Stomach (tissue), 9 donors: ENCODE measurements around the gene TAF4. TPM values are rescaled to one million over a fixed set of nuclear protein-coding genes. Genes with fewer than 3 reads are reported as not detected.

Source experiments
- DNase-seq, 2 donors: peaks; one replicate each; pipeline versions ENCODE4 v3.0.0 to v3.0.0-alpha.2; 2013 to 2019
- H3K27ac ChIP-seq, 5 donors: fragments of 200-600 bp in 4 of 5; sonication (generic) in 4 of 5; one replicate each; pipeline ENCODE4 v1.5.1; 2013 to 2019; ENCODE audit warnings: mild to moderate bottlenecking in 1 of 5, moderate library complexity in 1 of 5
- H3K27me3 ChIP-seq, 3 donors: fragments of 200-600 bp; sonication (generic); one replicate each; pipeline ENCODE4 v1.5.1; 2017 to 2019; ENCODE audit warnings: mixed run types in 1 of 3
- H3K36me3 ChIP-seq, 4 donors: fragments of 200-600 bp; sonication (generic); 1 replicate in 3 of 4; 2 replicates in 1 of 4; pipeline ENCODE4 v1.5.1; 2016 to 2019
- H3K4me1 ChIP-seq, 4 donors: fragments of 200-600 bp; sonication (generic); one replicate each; pipeline ENCODE4 v1.5.1; 2016 to 2019
- H3K4me3 ChIP-seq, 4 donors: fragments of 200-600 bp; sonication (generic) in 3 of 4; one replicate each; pipeline ENCODE4 v1.5.1; 2016 to 2019; ENCODE audit warnings: mild to moderate bottlenecking in 1 of 4
- H3K9me3 ChIP-seq, 4 donors: fragments of 200-600 bp; sonication (generic); one replicate each; pipeline ENCODE4 v1.5.1; 2016 to 2019
- CTCF ChIP-seq, 7 experiments: fragments of 450-650 bp in 4 of 7; fragments of 200-600 bp in 3 of 7; sonication (generic) in 3 of 7; IDR thresholded peaks; one replicate each; pipeline ENCODE4 v1.5.1; 2016 to 2019; ENCODE audit warnings: antibody characterized with exemption in 7 of 7, control low read depth in 2 of 7, mild to moderate bottlenecking in 1 of 7
- EP300 ChIP-seq: sonication (generic); formaldehyde crosslinking; IDR thresholded peaks from one replicate; pipeline ENCODE4 v1.6.1; 2017; ENCODE audit warnings: antibody characterized with exemption
- POLR2A ChIP-seq, 4 donors: fragments of 450-650 bp; IDR thresholded peaks; one replicate each; pipeline ENCODE4 v1.6.1; 2016; ENCODE audit warnings: antibody characterized with exemption in 4 of 4, control low read depth in 2 of 4, mild to moderate bottlenecking in 1 of 4, moderate library complexity in 1 of 4
- POLR2AphosphoS5 ChIP-seq, 3 donors: sonication (generic); formaldehyde crosslinking; IDR thresholded peaks; one replicate each; pipeline ENCODE4 v1.6.1; 2016; ENCODE audit warnings: antibody characterized with exemption in 3 of 3
- WGBS, 5 donors: extraction: QIAGEN DNeasy Blood & Tissue Kit in 3 of 5; methylation state at CpG; one replicate each; pipeline versions ENCODE4 v1.1.5 to v1.1.7; 2013 to 2018; 5-methylcytosine and 5-hydroxymethylcytosine counted together
- intact Hi-C: fragments of 100-400 bp; cut with DNase I; formaldehyde crosslinking; loops from one replicate; pipeline ENCODE4 v1.15.1; 2023; ENCODE audit warnings: low total_unique reads
- polyA plus RNA-seq, 3 donors: library from polyadenylated mRNA; stranded (reverse); fragments of 200-250 nt; gene quantifications; one replicate each; pipeline ENCODE4 v1.2.3, GENCODE V29; 2013
- total RNA-seq, 5 donors: library from RNA; depleted of rRNA; stranded (reverse); fragments of >200 nt; gene quantifications; one replicate each; pipeline versions ENCODE4 v1.1.0 to v1.2.3, GENCODE V29; 2014 to 2016
- donor health status: healthy with polysubstance abuse.
- donor health status: Bipolar disorder and iron deficiency.
- donor health status: healthy.

Gene TAF4
- total and polyA plus RNA-seq, 8 donors = 3.2 to 33.9 (median 11.2) TPM

DNA sequence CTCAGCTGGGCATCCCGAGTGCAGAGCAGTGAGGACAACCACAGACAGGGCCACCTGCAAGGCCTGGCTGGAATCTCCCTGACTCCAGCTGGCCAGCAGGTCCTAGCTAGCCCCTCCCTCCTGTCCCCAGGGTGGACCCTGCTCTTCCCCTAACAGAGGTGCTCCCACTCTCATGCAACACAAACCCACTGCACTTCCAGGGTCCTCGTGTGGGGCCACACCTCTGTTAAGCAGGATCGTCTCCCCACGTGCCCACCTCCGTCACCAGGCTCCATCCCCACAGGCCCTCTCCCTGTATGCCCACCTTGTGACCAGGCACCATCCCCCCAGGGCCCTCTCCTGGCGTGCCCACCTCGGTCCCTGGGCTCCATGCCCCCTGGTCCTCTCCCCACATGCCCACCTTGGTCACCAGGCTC lies 17.3 kb downstream of the TAF4 start:
- Histone ChIP-seq H3K4me3 (no peak overlapping the region), H3K9me3 (no peaks in the 10 kb centered on the region), H3K27ac (no peak overlapping the region), H3K4me1 (peaks cover 0 to 42% (median 22%) of the 10 kb centered on the region in 4 donors), H3K27me3 (no peaks in the 10 kb centered on the region), H3K36me3 (peaks cover 0 to 7% (median 5%) of the 10 kb centered on the region in 4 donors)
- TF ChIP-seq EP300 = no peak
- TF ChIP-seq CTCF (IDR thresholded peaks at IDR 0.05) = no peak
- TF ChIP-seq POLR2A (IDR thresholded peaks at IDR 0.05) = no peak
- no peak for TF ChIP-seq POLR2AphosphoS5 (IDR thresholded peaks at IDR 0.05)
- intact Hi-C loops = no loop called here
- DNase-seq = no peak
- WGBS, 5 donors = 86 to 93% (median 92%) methylated on average over 6 to 7 of the region's 7 CpGs

- no peak for DNase-seq
- WGBS, 5 donors = 91 to 96% (median 95%) methylated on average over 23 to 24 of the region's 24 CpGs
- TF ChIP-seq POLR2AphosphoS5 (IDR thresholded peaks at IDR 0.05) = no peak
- no peak for TF ChIP-seq CTCF (IDR thresholded peaks at IDR 0.05)
- TF ChIP-seq EP300 = no peak
- TF ChIP-seq POLR2A (IDR thresholded peaks at IDR 0.05) = no peak
These were observed 17.9 kb downstream of the TAF4 start for GRCh38 chr20:62047666-62048345.

DNA sequence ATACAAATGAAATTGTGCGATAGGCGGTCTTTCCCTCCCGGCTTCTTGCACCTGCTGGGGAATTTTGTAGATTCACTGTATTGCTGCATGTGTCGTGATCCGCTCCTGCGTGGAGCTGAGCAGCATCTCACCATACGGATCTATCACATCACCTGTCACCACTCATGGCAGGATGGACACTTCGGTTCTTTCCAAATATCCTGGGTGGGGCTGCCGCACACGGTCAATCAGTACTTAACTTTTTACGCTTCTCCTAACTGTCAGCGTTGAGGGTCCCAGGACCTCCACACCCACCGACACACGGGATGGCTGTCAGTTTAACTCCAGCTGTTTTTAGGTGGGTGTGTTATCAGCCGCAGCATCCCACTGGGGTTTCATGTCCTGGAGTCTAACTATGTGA lies 19.2 kb downstream of the TAF4 start:
- Histone ChIP-seq H3K4me3 (no peak overlapping the region), H3K4me1 (peaks cover 0 to 32% (median 15%) of the 10 kb centered on the region in 4 donors), H3K27me3 (no peaks in the 10 kb centered on the region), H3K9me3 (no peaks in the 10 kb centered on the region), H3K36me3 (no peaks in the 10 kb centered on the region), H3K27ac (no peak overlapping the region)
- 91 to 95% (median 94%) methylated on average over 15 of the region's 15 CpGs for WGBS, 5 donors
- intact Hi-C loops = no loop called here
- no peak for TF ChIP-seq EP300
- no peak for TF ChIP-seq CTCF (IDR thresholded peaks at IDR 0.05)
- TF ChIP-seq POLR2A (IDR thresholded peaks at IDR 0.05) = no peak
- TF ChIP-seq POLR2AphosphoS5 (IDR thresholded peaks at IDR 0.05) = no peak
- no peak for DNase-seq

More at GRCh38 chr20:62047666-62048345, 17.9 kb downstream of the TAF4 start:
- Histone ChIP-seq H3K27ac (no peak overlapping the region), H3K4me1 (peaks cover 0 to 45% (median 22%) of the 10 kb centered on the region in 4 donors), H3K27me3 (no peaks in the 10 kb centered on the region), H3K36me3 (peaks cover 0 to 1% (median 0%) of the 10 kb centered on the region in 4 donors), H3K4me3 (no peak overlapping the region), H3K9me3 (no peaks in the 10 kb centered on the region)
- intact Hi-C loops = no loop called here

DNA sequence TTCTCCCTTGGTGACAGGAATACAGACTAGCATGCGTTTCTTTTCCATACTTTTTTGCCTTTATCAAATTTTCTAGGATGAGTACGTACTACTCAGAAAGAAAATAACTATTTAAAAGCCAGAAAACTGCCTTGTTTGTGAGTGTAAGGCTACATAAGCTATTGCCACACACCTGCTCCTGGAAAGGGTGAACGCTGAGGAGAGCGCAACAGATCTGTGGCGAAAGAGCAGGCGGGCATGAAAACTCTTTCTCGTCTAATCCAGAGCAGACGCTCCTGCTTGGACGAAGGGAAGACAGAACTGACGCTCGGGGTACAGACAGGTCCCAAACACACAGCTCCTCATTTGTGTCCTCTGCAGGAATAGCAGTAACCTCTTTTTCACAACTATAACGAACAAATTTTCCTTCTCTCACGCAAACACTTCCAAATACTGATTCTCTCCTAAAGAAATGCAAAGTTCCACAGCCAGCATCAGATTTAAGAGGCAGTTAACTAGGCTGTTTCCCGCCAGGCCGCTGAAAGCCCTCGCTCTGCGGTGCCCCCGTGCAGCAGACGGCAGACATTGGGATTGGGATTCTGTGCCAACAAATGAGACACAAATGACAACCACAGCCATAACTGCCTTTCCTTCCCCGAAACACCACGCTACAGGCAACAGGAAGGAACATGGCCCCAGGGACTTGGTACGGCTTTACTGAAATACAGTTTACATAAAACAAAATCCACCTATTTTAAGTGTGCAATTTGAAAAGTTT lies 20.0 kb downstream of the TAF4 start:
- H3K27ac ChIP-seq = no peak overlapping the region
- no peaks in the 10 kb centered on the region for H3K27me3 ChIP-seq
- DNase-seq = no peak
- H3K36me3 ChIP-seq = no peaks in the 10 kb centered on the region
- no peak overlapping the region for H3K4me3 ChIP-seq
- TF ChIP-seq POLR2AphosphoS5 (IDR thresholded peaks at IDR 0.05) (no peak), EP300 (no peak), POLR2A (IDR thresholded peaks at IDR 0.05) (no peak), CTCF (IDR thresholded peaks at IDR 0.05) (no peak)
- WGBS, 5 donors = 84 to 91% (median 87%) methylated on average over 22 of the region's 22 CpGs
- no peaks in the 10 kb centered on the region for H3K9me3 ChIP-seq
- peaks cover 0 to 24% (median 11%) of the 10 kb centered on the region in 4 donors for H3K4me1 ChIP-seq
- intact Hi-C loops = no loop called here
